ENCODE data around the gene PUM2.
A peak's percentile ranks its signal among the peaks of the same experiment; 100 is the strongest.
"Not testable (repeated sequence)": the region's sequence is repeated elsewhere in the genome, so short reads cannot be mapped to it uniquely, and the experiment has no call there.

PUM2 gene

DNA sequence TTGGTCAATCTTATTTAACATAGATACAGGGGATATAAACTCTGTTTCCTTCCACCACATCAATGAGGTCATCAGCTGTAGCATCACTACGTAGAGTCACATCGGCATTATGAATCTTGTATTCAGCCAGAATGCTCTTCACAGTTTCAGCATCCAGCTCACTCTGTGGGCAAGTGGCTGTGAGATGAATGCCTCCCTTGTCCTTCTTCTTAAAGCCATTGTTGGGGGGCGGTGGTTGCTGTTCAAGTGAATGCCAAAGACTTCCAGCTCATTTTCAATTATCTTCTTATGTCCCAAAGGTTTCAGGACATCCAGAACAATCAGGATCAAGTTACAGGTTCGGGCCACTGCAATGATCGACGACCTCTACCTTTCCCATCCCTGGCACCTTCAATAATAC, 110.4 kb downstream of the PUM2 start:
- not testable (repeated sequence) for H3K4me3 ChIP-seq (ENCODE audit: insufficient read depth in 1 of 2, low read depth in 1 of 2, low read length in 2 of 2); H3K9me3 ChIP-seq (ENCODE audit: control insufficient read depth, low read length); H3K4me2 ChIP-seq (ENCODE audit: low read length, poor library complexity, severe bottlenecking); H3K79me1 ChIP-seq (replicated peaks; ENCODE audit: low read length, poor library complexity, severe bottlenecking); H3K4ac ChIP-seq (ENCODE audit: low read depth in 1 of 2, low read length in 2 of 2); H2AK5ac ChIP-seq (ENCODE audit: low read length, severe bottlenecking); H4K91ac ChIP-seq (ENCODE audit: low read length); H3K23ac ChIP-seq (ENCODE audit: low read length in 2 of 2); H3K9ac ChIP-seq (ENCODE audit: low read length); H2BK15ac ChIP-seq (ENCODE audit: low read depth, poor library complexity, severe bottlenecking); H2BK120ac ChIP-seq (ENCODE audit: low read depth, low read length); H2AFZ ChIP-seq (ENCODE audit: low read depth, low read length); H3K36me3 ChIP-seq (ENCODE audit: control insufficient read depth in 1 of 2, insufficient read depth in 2 of 2, low read depth in 1 of 2, low read length in 2 of 2); DNase-seq; H3K27ac ChIP-seq (ENCODE audit: low read length, poor library complexity, severe bottlenecking); H4K8ac ChIP-seq (ENCODE audit: low read length); H3K18ac ChIP-seq (ENCODE audit: low read depth in 1 of 2, low read length in 2 of 2); H3K27me3 ChIP-seq (ENCODE audit: control insufficient read depth in 1 of 2, insufficient read depth in 1 of 2, low read length in 2 of 2); H2BK5ac ChIP-seq (ENCODE audit: low read depth, low read length, poor library complexity, severe bottlenecking); H3K14ac ChIP-seq (ENCODE audit: low read length in 2 of 2); H2BK12ac ChIP-seq (ENCODE audit: low read length in 2 of 2); H3K4me1 ChIP-seq (ENCODE audit: control insufficient read depth, insufficient read depth, low read depth, low read length)
- 93% methylated on average over 6 of the region's 6 CpGs for WGBS

DNA sequence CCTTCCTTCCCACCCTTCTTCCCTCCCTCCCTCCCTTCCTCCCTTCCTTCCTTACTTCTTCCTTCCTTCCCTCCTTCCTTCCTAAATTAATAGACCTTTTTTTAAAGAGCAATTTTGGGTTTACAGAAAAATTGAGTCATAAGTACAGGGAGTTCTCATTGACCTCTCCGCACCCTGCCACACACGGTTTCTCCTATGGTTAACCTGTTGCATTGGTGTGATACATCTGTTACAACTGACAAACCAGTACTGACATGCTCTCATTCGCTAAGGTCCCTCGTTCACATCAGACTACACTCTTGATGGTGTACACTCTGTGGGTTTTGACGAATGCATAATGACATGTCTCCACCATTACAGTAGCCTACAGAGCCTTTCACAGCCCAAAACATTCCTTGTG, 114.1 kb downstream of the PUM2 start:
- DNase-seq, result no peak
- Histone ChIP-seq H3K4ac (ENCODE audit: low read depth in 1 of 2, low read length in 2 of 2) (no peak overlapping the region), H3K9me3 (ENCODE audit: control insufficient read depth, low read length) (peaks cover 4% of the 10 kb centered on the region), H2BK15ac (ENCODE audit: low read depth, poor library complexity, severe bottlenecking) (no peak overlapping the region), H3K23ac (ENCODE audit: low read length in 2 of 2) (no peak overlapping the region), H2BK120ac (ENCODE audit: low read depth, low read length) (no peak overlapping the region), H3K27me3 (ENCODE audit: control insufficient read depth in 1 of 2, insufficient read depth in 1 of 2, low read length in 2 of 2) (peaks cover 0 to 6% of the 10 kb centered on the region in 2 experiments), H2BK12ac (ENCODE audit: low read length in 2 of 2) (no peak overlapping the region), H3K9ac (ENCODE audit: low read length) (no peak overlapping the region), H3K27ac (ENCODE audit: low read length, poor library complexity, severe bottlenecking) (no peak overlapping the region), H3K4me3 (ENCODE audit: insufficient read depth in 1 of 2, low read depth in 1 of 2, low read length in 2 of 2) (no peak overlapping the region), H4K91ac (ENCODE audit: low read length) (no peak overlapping the region), H2BK5ac (ENCODE audit: low read depth, low read length, poor library complexity, severe bottlenecking) (no peak overlapping the region), H4K8ac (ENCODE audit: low read length) (no peak overlapping the region), H3K79me1 (replicated peaks; ENCODE audit: low read length, poor library complexity, severe bottlenecking) (no peaks in the 10 kb centered on the region), H2AFZ (ENCODE audit: low read depth, low read length) (no peak overlapping the region), H3K4me2 (ENCODE audit: low read length, poor library complexity, severe bottlenecking) (no peak overlapping the region), H3K18ac (ENCODE audit: low read depth in 1 of 2, low read length in 2 of 2) (no peak overlapping the region), H3K4me1 (ENCODE audit: control insufficient read depth, insufficient read depth, low read depth, low read length) (peaks cover 5% of the 10 kb centered on the region), H3K36me3 (ENCODE audit: control insufficient read depth in 1 of 2, insufficient read depth in 2 of 2, low read depth in 1 of 2, low read length in 2 of 2) (no peaks in the 10 kb centered on the region), H3K14ac (ENCODE audit: low read length in 2 of 2) (no peak overlapping the region), H2AK5ac (ENCODE audit: low read length, severe bottlenecking) (no peak overlapping the region)
- 97% methylated on average over 5 of the region's 5 CpGs for WGBS

- H3K9me3 ChIP-seq (ENCODE audit: control insufficient read depth, low read length), result peaks cover 4% of the 10 kb centered on the region
- no peak overlapping the region for H3K9ac ChIP-seq (ENCODE audit: low read length)
- H3K4me2 ChIP-seq (ENCODE audit: low read length, poor library complexity, severe bottlenecking), result no peak overlapping the region
- H3K79me1 ChIP-seq (replicated peaks; ENCODE audit: low read length, poor library complexity, severe bottlenecking), result no peaks in the 10 kb centered on the region
- no peak overlapping the region for H2BK12ac ChIP-seq (ENCODE audit: low read length in 2 of 2)
- H3K18ac ChIP-seq (ENCODE audit: low read depth in 1 of 2, low read length in 2 of 2), result no peak overlapping the region
- no peak overlapping the region for H2BK15ac ChIP-seq (ENCODE audit: low read depth, poor library complexity, severe bottlenecking)
- H2AK5ac ChIP-seq (ENCODE audit: low read length, severe bottlenecking), result no peak overlapping the region
- H3K23ac ChIP-seq (ENCODE audit: low read length in 2 of 2), result no peak overlapping the region
- peaks cover 9% of the 10 kb centered on the region for H3K4me1 ChIP-seq (ENCODE audit: control insufficient read depth, insufficient read depth, low read depth, low read length)
- 89% methylated on average over 10 of the region's 10 CpGs for WGBS
- no peak overlapping the region for H2BK5ac ChIP-seq (ENCODE audit: low read depth, low read length, poor library complexity, severe bottlenecking)
- H3K4ac ChIP-seq (ENCODE audit: low read depth in 1 of 2, low read length in 2 of 2), result no peak overlapping the region
- peaks cover 0 to 6% of the 10 kb centered on the region in 2 experiments for H3K27me3 ChIP-seq (ENCODE audit: control insufficient read depth in 1 of 2, insufficient read depth in 1 of 2, low read length in 2 of 2)
- H4K91ac ChIP-seq (ENCODE audit: low read length), result no peak overlapping the region
- H2AFZ ChIP-seq (ENCODE audit: low read depth, low read length), result no peak overlapping the region
- no peak overlapping the region for H2BK120ac ChIP-seq (ENCODE audit: low read depth, low read length)
- H3K14ac ChIP-seq (ENCODE audit: low read length in 2 of 2), result peak overlapping the region in 1 of 2 experiments; percentile 44
- no peaks in the 10 kb centered on the region for H3K36me3 ChIP-seq (ENCODE audit: control insufficient read depth in 1 of 2, insufficient read depth in 2 of 2, low read depth in 1 of 2, low read length in 2 of 2)
- no peak for DNase-seq
- H3K27ac ChIP-seq (ENCODE audit: low read length, poor library complexity, severe bottlenecking), result no peak overlapping the region
- H4K8ac ChIP-seq (ENCODE audit: low read length), result no peak overlapping the region
- H3K4me3 ChIP-seq (ENCODE audit: insufficient read depth in 1 of 2, low read depth in 1 of 2, low read length in 2 of 2), result no peak overlapping the region
Observed at GRCh38 chr2:20235655-20236305, 114.9 kb downstream of the PUM2 start.

- H3K4me1 ChIP-seq (ENCODE audit: control insufficient read depth, insufficient read depth, low read depth, low read length); H2BK12ac ChIP-seq (ENCODE audit: low read length in 2 of 2): not testable (repeated sequence)
- 100% methylated on average over 2 of the region's 2 CpGs for WGBS
Observed at GRCh38 chr2:20234597-20234996, 116.0 kb downstream of the PUM2 start.

More at GRCh38 chr2:20234597-20234996, 116.0 kb downstream of the PUM2 start:
- not testable (repeated sequence) for H3K23ac ChIP-seq (ENCODE audit: low read length in 2 of 2); H3K4ac ChIP-seq (ENCODE audit: low read depth in 1 of 2, low read length in 2 of 2); H3K9ac ChIP-seq (ENCODE audit: low read length); H3K9me3 ChIP-seq (ENCODE audit: control insufficient read depth, low read length); H3K4me3 ChIP-seq (ENCODE audit: insufficient read depth in 1 of 2, low read depth in 1 of 2, low read length in 2 of 2); H4K91ac ChIP-seq (ENCODE audit: low read length); H2BK15ac ChIP-seq (ENCODE audit: low read depth, poor library complexity, severe bottlenecking); DNase-seq; H3K27ac ChIP-seq (ENCODE audit: low read length, poor library complexity, severe bottlenecking); H2BK5ac ChIP-seq (ENCODE audit: low read depth, low read length, poor library complexity, severe bottlenecking); H2AFZ ChIP-seq (ENCODE audit: low read depth, low read length); H2AK5ac ChIP-seq (ENCODE audit: low read length, severe bottlenecking); H3K4me2 ChIP-seq (ENCODE audit: low read length, poor library complexity, severe bottlenecking); H3K27me3 ChIP-seq (ENCODE audit: control insufficient read depth in 1 of 2, insufficient read depth in 1 of 2, low read length in 2 of 2); H3K79me1 ChIP-seq (replicated peaks; ENCODE audit: low read length, poor library complexity, severe bottlenecking); H3K14ac ChIP-seq (ENCODE audit: low read length in 2 of 2); H3K36me3 ChIP-seq (ENCODE audit: control insufficient read depth in 1 of 2, insufficient read depth in 2 of 2, low read depth in 1 of 2, low read length in 2 of 2); H2BK120ac ChIP-seq (ENCODE audit: low read depth, low read length); H3K18ac ChIP-seq (ENCODE audit: low read depth in 1 of 2, low read length in 2 of 2); H4K8ac ChIP-seq (ENCODE audit: low read length)
